HG02884 (cell line): ENCODE results near the gene FOSB.
"Not testable (repeated sequence)": the region's sequence is repeated elsewhere in the genome, so short reads cannot be mapped to it uniquely, and the experiment has no call there.

Experiments used
- ATAC-seq: cut with Tn5 transposase; IDR thresholded peaks from one replicate; pipeline ENCODE4 v1.9.1; 2021; ENCODE audit warnings: mild to moderate bottlenecking, moderate library complexity; ENCODE audit not compliant: unreplicated experiment

FOSB gene

GRCh38 chr19:45467456-45468158, at the start of gene FOSB:
Gene FOSB (plus strand): TSS chr19:45467996. CDS start chr19:45468587, 591 bp downstream.
- ATAC-seq, result peak; percentile 39

DNA sequence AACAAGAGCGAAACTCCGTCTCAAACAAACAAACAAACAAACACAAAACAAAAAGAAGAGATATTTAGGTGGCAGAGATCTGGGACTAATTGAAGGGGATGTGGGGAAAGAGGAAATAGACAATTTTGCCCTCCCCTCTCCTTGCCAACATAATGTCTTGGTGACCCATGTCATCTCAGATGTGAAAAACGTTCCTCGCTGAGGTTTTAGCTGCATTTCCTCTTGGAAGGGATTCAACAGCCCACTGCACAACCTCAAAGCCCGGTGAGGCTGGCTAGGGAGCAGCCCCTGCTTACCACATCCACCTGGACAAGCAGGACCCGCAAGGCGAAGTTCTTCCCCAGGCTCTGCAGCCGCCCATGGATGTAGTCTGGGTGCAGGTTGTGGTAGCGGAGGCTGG, 49.0 kb upstream of the FOSB start:
- ATAC-seq, result no peak

DNA sequence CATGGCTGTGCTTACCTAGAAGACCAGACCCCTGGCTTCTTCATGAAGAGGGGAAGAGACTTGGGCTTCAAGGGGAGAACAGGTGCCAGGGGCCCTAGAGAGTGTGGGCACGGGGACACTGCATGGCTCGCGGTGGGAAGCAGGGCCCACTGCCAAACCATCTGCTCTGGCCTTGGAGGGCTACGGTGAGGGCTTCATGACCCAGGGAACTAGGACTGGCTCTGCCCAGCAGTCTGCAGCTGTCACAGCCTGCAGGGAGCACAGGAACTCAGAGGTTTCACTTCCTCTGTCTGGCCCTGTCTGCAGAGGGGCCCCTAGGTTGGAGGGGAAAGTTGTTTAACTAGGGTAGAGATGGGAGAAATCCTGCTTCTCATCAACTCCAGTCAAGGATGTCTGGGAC, 48.4 kb upstream of the FOSB start:
- peak; percentile 55 for ATAC-seq

GRCh38 chr19:45419895-45420294, 47.9 kb upstream of the FOSB start:
- no peak for ATAC-seq

DNA sequence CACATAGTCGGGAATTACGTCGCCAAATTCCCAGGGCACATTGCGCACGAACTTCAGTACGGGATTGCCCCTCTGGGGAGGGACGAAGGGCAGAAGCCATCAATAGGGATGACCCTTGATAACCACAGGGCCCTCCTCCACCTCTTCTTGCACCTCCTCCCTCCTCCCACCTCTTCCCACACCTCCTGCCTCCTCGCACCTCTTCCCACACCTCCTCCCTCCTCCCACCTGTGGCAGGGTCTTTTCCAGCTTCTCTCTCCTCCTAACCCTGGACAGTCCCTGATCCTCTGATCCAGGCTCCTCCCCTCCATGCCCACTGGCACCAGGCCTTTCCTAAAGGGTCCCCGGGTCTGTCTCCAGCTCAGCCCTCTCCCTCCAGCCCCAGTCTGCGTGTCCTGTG, 47.4 kb upstream of the FOSB start:
- ATAC-seq, result no peak

DNA sequence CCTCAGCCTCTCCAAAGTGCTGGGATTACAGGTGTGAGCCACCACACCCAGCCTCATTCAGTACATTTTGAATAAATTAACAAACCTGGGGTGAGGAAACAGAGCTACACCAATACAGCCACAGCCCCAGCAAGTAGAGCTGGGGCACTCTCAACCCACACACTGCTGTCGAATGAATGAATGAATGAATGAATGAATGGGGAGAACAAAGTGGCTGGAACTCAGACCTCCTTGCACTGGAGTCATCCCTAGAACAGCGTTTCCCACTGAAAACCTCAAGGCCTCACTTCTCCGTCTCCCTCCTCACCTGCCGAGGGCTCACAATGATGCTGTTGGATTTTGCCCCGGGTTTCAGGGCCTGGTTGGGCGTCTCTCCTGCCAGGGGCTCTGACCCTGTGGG, 46.9 kb upstream of the FOSB start:
- ATAC-seq, result no peak

GRCh38 chr19:45421947-45422498, 45.8 kb upstream of the FOSB start:
- no peak for ATAC-seq

DNA sequence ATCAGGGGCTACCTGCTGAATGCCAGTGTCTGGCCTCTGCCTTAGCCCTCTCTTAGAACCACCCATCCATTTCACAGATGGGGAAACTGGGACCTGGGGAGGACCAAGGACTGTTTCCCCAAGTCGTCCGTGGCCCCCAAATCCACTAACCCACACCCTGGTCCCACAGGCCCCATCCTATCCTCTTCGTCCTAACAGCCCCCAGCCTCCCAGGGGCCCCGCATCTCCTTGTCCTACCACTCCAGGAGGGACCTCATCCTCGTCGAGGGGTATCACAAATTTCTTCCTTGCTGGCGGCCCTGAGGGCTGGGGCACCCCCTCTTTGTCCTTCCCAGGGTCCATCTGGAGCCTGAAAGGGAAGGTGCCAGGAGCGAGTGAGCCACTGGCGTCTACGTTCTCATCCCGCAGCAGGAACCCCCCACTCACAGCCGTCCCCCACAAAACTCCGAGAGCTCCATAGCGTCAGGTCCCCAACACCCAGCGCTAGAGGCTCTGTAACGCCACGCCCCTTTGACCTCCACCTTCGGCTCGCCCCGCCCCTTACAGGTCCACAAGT, 44.7 kb upstream of the FOSB start:
- ATAC-seq, result no peak

DNA sequence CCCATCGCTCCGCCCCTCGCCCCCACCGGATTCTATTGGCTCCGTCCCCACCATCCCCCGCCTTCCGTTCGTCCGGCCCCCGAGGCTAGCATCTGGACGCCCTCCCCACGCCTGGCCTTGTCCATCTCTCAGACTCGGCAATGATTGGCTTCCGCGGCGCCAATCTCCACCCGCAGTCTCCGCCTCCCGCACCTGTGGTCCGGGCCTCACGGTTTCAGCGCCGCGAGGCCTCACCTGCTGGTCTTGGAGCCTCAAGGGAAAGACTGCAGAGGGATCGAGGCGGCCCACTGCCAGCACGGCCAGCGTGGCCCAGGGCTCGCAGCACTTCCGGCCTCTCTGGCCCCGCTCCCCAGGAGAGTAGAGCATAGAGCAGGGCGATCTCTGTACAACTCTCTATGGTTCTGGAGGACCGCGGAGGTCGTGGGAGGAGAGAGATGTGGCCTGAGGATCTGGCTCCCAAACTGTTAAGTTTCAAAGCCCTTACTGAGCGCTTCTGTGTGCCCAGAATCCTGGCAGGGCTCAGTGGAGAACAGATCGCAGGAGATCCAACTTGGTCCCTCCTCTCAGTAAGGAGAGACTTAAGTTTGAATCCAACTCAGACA, 44.1 kb upstream of the FOSB start, which contains the start of gene ERCC1:
ERCC1 (minus strand) TSS at position 329 of the 602 bp plus-strand sequence. CDS start 543 bp downstream, outside the sequence.
- peak; percentile 41 for ATAC-seq

GRCh38 chr19:45424191-45425058, 43.4 kb upstream of the FOSB start:
- no peak for ATAC-seq

GRCh38 chr19:45428384-45429231, 39.2 kb upstream of the FOSB start:
- no peak for ATAC-seq

GRCh38 chr19:45429896-45430295, 37.9 kb upstream of the FOSB start:
- ATAC-seq, result not testable (repeated sequence)

DNA sequence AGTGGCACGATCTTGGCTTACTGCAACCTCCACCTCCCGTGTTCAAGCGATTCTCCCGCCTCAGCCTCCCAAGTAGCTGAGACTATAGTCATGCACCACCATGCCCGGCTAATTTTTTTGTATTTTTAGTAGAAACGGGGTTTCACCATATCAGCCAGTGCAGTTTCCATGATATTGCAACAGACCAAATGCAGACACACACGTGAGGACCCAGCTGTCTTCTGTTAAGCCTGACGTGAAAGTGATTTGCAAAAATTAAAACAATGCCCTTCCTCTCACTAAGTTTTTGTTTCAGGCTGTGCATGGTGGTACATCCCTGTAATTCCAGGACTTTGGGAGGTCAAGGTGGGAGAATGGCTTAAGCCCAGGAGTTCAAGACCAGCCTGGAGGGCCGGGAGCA, 36.8 kb upstream of the FOSB start:
- not testable (repeated sequence) for ATAC-seq

- ATAC-seq, result not testable (repeated sequence)
Observed at GRCh38 chr19:45432543-45432942, 35.3 kb upstream of the FOSB start.

DNA sequence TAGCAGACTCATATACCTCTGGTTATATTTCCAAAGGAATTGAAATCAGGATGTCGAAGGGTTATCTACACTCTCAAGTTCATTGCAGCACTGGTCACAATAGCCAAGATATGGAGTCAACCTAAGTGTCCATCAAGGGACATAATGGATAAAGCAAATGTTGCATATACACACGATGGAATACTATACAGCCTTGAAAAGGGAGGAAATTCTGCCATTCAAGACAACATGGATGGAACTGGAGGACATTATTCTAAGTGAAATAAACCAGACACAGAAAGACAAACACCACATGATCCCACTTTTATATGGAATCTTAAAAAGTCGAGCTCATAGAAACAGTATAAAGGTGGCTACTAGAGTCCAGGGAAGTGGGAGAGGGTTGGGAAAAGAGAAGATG, 30.5 kb upstream of the FOSB start:
- no peak for ATAC-seq

DNA sequence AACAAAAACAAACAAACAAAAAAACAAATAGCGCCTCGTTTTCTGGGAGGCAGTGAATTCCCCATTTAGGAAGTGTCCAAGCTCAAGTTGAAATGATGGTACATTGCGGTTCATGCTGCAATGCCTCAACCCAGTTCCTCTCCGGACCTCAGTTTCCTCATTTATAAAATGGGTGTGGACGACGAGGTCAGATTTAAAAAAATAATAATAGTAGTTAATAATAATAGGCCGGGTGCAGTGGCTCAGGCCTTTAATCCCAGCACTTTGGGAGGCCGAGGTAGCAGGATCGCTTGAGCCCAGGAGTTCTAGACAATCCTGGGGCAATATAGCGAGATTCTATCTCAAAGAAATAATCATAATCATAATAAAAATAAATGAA, 28.6 kb upstream of the FOSB start:
- ATAC-seq, result no peak

- ATAC-seq, result peak; percentile 53
Observed at GRCh38 chr19:45439569-45440258, 28.1 kb upstream of the FOSB start.

GRCh38 chr19:45440259-45440638, 27.5 kb upstream of the FOSB start:
- ATAC-seq, result no peak

- no peak for ATAC-seq
Observed at GRCh38 chr19:45440873-45441654, 26.7 kb upstream of the FOSB start.
